T-helper 2 cell (primary cell): ENCODE data around the gene TRIM3.

Source experiments
- DNase-seq, 5 experiments: peaks; one replicate each; pipeline versions ENCODE4 v3.0.0 to v3.0.0-alpha.2; 2012 to 2022

TRIM3 gene

DNA sequence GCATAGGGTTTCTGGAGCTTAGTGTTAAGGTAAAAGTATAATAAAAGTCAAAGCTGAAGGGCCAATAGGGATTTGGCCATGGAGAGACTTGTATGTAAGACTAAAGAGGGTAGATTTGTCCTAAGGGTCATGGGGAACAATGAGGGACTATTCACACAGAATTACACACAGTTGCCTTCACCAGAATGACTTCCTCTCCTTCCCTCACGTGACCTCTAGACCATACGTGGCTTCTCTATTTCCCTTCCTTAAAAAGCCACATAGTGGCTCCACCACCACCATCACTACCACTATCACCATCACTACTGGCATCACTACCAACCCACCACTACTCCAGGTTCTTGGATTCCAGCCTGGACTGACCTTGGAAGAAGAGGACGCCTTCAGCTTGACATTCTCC lies 35.7 kb downstream of the TRIM3 start:
- DNase-seq, result peak in 1 of 5 experiments; percentile 79

DNA sequence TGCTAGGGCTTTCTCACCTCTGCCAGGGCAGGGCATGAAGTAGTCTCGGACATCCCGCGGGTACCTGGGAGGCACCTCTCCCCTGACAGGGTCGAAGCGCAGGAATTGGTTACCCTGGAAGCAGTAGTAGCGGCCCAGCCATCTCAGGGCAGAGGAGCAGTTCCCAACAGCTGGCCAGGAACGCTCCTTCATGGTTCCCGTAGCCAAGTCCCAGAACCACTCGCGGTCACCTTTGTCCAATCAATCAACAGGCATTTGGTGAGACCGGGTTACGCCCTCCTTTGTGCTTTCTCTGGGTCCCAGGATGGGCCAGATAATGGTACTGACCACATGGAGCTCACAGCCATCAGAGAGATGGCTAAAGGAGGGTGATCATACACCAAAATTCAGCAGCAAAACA lies 36.3 kb downstream of the TRIM3 start:
- DNase-seq, result no peak

DNA sequence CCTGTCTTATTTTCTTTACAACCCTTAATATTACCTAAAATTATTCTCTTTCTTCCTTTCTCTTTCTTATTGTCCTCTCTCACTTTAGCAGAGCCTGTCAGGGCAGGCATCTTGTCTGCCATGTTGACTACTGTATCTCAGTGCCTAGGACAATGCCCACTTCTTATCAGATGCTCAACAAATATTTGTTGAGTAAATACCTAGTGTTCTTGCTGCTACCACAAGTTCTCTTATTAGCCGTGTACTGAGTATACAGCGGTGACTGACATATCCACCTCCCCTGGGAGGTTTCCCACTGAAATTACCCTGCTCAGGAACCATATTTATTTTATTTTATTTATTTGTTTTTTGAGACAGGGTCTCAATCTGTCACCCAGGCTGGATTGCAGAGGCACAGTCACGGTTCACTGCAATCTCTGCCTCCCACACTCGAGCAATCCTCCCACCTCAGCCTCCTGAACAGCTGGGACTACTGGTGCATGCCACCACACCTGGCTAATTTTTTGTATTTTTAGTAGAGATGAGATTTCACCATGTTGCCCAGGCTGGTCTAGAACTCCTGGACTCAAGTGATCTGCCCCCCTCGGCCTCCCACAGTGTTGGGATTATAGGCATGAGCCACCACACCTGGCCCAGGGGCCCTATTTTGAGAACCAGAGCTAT lies 39.6 kb downstream of the TRIM3 start:
- no peak for DNase-seq

DNA sequence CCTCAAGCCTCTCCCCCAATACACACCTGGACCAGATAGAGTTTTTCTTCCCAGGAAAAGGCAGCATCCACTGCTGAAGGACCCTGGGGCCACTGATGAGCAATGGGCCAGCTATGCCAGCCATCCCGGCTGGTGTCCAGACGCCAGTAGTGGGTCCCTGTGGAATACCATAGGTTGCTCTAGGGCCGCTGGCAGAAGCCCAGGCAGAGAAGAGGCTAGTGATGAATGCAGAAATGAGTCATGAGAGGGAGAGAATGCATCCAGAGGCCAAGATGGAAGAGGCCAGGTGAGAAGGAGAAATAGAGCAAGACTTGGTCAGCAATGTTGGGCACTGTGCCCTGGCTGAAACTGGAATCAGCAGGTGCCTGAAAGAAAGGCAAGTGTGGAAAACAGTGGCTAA lies 41.9 kb downstream of the TRIM3 start:
- DNase-seq, result no peak

DNA sequence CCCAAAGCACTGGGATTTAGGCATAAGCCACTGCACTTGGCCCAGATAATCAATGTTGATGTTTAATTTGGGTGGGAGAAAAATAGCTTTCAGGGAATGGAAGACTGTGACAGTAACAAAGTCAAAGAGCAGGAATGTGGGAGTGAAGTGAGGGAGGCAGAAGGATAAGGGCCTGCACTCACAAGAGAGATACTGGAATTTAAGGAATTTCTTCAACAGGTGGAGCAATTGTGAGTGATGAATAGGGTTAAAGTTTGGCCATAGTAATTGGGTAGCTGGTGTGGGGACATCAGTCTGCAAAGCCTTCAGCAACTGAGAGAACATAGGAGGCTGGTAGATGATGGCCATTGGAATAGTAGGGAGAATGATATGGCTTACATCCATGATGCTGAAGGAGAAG lies 46.2 kb downstream of the TRIM3 start:
- DNase-seq, result no peak

DNA sequence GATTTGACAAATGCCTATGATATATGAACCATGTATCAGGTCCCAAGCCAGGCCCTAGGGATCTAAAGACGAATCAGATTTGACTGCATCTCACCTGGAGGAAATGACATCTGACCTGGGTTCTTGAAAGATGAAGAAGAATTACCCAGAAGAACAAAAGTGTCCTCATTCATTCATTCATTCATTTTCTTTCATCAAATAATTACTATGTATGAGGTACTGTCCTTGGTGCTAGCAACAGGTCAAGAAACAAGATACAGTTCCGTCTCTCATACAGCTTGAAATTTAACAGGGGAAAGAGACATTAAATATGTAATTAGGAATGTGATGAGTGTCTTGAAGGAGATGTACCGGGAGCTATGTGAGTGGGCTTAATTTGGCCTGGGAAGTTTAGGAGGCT lies 53.1 kb downstream of the TRIM3 start:
- DNase-seq, result no peak

DNA sequence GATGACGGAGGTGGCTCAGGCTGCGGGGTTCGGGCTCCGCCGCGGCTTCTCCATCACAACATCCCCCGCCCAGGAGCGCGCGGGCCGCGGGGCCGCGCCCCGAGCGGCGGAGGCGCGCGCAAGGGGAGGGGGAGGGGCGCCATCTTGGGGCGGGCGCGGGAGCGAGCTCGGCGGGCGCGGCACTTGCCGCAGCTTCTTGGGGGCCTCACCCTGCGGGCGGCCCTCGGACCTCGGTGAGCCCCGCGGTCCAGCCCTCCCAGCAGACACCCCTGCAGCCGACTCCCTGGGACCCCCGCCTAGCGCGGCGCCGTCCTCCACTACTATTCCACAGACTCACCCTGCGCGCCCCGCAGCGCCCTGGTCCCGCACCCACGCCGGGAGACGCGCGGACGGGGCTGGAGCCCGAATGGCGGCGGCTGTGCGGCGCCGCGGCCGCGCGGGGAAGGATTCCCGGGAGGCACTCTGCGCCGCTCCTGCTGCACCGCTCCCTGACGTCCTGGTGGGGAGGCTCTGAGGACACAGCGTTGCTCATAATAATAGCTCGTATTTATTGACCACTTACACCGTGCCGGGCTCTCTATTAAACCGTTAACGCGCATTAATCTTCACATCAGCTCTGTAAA lies 54.6 kb downstream of the TRIM3 start, which contains the start of gene APBB1:
Gene APBB1, minus strand, starts transcription at position 86 of the 623 bp plus-strand sequence. CDS start 7,747 bp downstream, outside the sequence.
- DNase-seq, result peak; percentile 54 to 87 (median 62)

DNA sequence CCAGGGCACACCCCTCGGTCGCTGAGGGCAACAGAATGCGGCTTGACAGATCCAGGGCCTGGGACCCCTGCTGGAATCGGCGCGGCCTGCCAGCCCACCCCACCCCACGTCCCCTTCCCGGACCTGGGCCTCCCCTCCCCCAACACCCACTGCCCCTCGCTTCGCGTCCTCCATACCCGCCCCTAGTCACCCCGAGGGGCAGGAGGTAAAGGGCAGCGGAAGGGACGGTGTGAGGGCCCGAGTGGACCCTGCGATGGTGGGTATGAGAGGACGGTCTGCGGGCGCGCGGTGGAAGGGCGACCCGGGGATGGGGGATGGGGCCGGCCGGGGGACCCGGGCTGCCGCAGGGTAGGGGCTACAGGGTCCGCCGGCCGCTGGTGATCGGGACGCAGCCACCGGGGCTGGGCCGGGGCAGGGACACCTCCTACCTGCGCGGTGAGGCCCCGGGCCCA lies 55.2 kb downstream of the TRIM3 start:
- no peak for DNase-seq

DNA sequence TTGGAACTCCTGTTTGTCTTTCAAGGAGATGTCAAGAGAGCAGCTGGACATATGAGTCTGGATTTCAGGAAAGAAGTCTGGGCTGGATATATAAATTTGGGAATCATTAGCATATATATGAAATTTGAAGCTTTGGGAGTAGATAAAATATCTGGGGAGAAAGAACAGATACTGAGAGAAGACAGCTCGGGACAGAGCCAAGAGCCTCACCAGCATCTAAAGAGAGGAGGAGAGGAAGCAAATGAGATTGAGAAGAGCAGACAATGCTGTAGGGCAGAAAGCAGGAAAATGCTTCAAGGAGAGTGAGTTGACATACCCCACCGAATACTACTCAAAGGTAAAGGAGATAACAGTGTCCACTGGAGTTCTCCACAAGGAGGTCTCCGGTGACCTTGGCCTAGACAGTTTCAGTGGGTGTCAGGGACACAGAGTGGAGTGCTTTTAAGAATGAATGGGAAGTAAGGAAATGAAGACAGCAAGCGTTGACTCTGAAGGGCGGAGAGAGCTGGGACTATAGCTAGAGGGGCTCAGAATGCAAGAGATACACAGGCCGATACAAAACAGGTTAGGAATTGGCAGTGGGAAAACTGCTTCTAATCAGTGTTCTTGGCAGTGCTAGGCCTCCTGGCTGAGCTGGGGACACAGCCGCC lies 55.7 kb downstream of the TRIM3 start:
- no peak for DNase-seq

DNA sequence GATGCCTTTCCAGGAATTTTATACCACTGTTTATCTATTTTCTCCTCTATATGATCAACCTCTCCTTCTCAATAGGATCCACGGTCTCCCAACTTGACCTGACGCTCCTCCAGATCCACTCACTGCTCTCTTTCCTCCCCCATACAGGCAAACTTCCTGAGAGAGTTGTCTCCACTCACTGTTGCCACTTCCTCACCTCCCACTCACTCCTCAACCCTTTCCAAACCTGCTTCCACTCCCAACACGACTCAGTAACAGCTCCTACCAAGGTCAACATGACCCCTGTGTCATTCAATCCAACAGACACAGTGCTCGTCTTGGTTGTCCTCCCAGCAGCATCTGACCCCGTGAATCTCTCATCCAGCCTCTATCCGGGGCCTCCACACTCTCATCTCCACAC lies 57.9 kb downstream of the TRIM3 start:
- DNase-seq, result no peak

DNA sequence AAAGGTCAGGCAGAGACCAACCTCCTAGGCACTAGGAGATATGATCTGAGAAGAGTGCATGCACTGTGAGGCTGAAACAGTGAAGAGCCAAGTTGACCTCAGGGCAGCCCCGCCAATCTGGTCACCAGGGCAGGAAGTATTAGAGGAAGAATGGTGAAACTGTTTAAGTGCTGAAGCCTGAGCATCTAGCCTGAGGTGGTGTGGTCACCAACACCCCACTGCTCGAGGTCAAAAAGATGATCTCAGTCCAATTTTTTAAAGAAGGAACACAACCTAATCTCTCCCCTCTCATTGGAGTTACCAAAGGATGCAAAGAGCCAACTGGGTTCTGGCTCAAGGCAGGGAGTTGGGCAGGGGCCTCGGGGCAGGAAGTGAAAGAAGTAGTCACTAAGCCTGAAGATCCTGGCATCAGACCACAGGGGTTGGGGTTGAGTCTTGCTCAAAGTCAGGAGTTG lies 58.8 kb downstream of the TRIM3 start:
- peak in 1 of 5 experiments; percentile 47 for DNase-seq

DNA sequence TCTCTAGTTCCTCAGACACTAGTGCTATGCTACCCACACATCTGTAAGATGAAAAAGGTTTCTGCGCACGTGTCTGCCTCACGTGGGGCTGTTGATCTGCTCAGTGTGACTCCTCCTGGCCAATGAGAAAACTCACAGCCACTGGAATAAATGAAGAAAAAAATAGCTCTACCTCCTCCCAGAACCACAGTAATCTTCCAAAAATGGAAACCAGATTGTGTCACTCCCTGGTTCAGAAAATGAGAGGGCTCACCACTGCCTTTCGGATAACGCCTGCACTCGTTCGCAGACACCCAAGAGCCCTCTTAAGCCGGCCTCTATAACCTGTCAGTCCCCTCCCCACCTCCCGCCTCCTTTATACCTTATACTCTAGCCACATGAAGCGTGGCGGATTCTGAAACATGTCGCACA lies 59.9 kb downstream of the TRIM3 start:
- peak in 4 of 5 experiments; percentile 30 to 46 (median 40) for DNase-seq

DNA sequence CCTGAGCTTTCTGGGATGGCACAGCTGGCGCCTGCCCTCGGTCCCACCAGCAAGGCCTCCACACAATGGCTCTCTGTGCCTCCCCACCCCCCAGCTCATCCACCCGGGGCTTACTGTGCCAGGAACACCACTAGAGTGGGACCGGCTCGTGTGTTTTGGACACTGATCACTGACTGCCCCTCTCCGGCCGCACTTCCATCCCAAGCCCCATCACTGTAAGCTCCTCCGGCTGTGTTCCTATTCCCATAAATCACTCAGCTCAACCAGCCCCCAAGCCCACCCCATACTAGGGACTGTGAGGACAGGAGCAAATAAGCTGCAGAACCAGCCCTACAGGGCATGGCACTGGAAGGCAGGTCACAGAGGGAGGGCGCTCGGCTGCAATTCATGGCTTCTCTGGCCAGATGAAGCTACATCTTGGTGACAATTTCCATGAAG lies 62.1 kb downstream of the TRIM3 start:
- no peak for DNase-seq

DNA sequence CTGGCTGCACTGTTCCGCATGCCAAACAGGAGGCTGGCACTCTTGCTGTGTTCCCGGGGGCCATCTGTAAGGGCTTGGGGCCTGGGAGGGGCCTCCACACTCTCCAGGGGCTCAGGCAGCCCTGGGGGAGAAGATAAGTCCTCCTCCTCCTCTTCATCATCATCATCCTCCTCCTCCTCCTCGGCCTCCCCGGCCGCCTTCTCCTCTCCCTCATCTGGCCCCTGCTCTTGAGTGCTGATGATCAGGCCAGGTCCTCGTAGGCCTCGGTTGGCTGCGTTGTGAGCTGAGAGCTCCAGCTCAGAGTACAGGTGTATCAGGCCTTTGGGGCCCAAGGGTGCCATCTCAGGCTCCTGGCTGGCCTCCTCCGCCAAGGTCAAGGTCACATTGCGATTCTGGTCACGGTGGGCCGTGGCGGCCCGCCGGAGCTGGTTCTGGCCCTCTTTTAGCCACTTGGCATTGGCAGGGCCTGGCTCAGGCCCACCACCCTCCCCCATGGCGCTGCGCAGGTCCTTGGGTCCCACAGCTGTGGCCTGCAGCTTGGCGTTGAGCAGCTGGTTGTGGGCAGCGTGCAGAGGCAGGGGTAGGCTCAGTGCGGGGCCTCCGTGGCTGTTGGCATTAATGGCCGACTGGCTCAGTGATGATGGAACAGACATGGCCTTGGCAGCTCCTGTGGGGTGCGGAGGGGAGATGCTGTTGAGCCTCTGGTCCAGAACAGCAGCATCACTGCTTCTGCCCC lies 62.9 kb downstream of the TRIM3 start:
- DNase-seq, result no peak

DNA sequence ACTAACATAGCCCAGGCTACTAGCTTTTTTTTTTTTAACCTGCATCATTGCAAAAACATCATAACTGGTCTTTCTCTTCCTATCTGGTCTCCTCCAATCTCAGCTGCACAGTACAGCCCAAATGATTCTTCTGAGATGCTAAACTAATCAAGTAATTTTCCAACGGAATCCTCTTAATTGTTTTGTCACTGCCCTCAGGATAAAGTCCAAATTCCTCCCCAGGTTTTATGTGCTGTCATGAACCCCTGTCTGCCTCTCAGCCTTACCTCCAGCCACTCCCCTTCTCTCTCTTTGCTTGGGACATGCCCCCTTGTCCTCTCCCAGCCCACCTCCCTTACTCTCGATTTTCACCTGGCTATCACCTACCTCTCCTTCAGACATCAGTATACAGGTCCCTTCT lies 67.4 kb downstream of the TRIM3 start:
- no peak for DNase-seq

DNA sequence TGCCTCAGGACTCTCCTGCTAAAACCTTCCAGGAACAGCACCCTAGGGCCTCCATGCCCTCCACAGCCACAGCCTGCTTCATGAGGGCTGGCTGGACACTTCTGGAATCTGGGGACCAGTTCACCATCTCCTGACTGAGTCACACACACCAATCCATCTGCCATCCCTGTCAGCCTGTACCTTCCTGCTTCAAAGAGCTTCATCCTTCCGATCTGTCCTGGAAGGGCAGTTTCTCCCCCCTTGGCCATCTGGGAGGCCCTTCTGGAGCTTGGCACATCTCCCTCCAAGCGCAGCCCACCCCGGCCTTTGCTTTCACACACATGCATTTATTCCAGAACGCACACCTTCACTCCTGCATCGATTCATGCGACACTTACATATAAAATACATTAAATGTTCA lies 67.9 kb downstream of the TRIM3 start:
- no peak for DNase-seq

DNA sequence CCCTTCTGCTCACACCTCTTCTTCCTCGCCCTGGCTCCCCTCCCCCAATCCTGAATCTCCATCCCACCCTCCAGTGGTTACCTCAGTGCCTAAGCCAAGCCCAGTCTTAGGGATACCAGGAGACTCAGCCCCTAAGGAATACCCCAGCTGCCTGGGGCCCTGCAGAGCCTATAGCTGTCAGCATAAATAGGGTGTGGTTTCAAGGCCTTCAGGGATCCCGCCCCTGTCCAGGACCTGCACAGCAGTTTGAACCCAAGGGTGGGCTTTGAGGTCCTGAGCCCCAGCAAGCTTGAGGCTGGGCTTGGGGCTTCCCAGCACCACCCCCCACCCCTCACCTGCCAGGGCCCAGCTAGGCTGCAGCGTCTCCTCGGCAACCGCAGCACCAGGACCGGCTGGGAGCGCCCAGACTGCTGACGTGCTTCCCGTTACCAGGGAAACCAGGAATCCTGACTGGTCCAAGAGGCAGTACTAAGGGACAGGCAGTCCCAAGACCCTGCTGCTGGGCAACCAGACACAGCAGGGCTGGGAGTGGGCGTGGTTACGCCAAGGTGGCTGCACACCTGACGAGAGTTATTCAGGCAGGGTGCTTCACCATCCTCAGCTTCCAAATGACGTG lies 68.6 kb downstream of the TRIM3 start:
- no peak for DNase-seq

DNA sequence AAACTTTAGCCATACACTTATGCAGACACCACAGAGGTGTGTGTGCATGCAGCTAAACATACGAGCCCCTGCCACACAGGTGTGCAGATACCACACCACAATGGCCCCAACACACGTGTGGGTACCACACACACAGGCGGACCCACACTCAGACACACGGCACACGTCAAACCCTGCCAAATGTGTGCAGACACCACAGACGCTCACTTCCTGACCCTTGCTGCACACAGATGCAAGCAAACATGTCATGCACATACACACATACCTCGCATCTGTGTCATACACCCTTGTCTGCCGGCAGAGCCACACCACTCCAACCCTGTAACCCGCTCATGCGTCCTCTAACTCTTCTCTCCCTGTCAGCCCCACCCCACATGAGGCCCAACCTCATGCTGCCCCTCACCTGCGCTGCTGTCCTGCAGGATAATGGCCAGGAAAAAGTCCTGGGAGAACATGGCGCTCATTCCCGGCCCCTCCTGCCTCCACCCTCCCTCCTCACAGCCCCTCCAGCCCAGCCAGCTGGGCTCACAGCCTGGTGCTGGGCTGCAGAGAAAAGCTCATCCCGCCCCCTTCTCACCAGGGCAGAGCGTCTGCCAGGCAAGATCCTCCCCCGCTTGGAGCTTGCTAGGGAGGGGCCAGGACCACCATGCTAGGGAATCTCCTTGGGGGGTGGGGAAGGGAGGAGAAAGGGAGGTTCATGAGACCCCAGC lies 69.2 kb downstream of the TRIM3 start:
- peak in 2 of 5 experiments; percentile 30 to 70 for DNase-seq

DNA sequence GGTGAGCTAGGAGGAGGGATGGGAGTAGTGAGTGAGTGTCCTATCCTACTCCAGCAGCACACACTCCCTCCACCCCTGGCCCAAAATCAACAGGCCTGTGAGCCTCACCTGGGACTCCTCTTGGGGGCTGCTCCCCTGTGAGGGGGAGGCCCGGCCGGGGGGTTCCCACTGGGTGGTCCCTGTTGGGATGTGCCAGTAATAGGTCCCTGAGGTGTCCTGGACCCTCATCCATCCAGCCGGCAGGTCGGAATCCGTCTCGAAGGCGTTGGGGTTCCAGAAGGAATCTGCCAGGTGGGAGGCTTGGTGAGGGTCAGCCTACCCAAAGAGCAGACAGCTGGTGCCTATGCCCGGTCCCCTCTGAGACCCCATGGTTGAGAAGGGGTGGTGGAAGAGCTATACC lies 70.2 kb downstream of the TRIM3 start:
- no peak for DNase-seq

DNA sequence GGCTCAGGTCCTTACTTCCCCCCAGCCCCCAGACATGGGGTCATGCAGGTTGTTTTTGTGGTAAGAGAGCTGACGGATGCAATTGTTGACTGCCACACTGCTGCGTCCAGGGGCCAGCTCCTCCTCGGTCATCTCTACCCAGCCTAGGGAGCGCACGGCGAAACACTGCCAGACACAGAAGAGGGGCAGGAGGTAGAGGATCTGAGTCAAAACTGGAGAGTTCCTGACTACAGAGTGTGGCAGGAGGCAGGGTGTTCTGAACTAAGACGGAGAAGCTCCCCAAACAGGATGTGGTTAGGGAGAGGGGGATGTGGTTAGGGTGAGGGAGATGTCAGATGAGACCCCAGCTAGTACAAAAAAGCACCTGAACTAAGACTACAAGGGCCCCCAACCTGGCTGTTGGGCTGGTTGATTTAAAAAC lies 71.2 kb downstream of the TRIM3 start:
- DNase-seq, result peak in 4 of 5 experiments; percentile 32 to 98 (median 76)

DNA sequence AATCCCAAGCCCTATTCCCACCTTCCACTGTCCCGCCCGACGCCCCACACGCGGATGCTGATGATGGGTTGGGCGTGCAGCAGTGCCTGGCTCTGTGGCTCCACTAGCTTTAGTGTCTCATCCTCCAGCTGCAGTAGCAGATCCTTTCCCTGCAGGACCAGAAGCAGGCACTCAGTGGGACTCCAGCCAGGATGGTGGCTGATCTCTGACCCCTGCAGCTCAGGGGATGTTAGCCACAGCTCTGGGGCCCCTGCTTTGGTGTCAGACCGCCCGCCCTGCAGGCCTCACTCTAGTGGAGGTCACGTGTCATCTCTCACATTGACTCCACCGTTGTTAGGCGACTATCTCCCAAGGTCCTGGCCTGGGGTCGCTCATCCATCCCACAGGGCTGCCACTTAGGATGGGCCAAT lies 71.7 kb downstream of the TRIM3 start:
- DNase-seq, result peak in 1 of 5 experiments; percentile 67

DNA sequence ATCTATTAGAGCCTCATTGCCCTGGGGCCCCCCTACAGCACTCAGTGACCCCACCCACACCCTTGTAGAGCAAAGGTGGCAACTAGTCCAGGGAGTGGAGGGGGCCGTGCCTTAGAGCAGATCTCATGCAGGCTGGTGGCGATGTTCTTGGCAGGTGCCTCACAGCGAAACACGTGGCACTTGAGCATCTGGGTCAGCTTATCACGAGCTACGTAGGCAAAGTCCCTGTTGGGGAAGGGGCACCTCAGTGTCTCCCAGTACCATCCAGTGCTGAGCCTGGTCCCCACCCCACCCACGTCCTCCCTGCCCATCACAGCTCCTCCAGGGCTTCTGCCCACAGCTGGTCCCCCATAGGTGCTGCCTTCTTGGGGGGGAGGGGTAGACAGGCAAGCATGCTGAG lies 72.3 kb downstream of the TRIM3 start:
- no peak for DNase-seq
